Parietal lobe (tissue), 1 donor: ENCODE measurements around the gene MLYCD. TPM values are rescaled to one million over a fixed set of nuclear protein-coding genes. Genes with fewer than 3 reads are reported as not detected.

Experiments used
- total RNA-seq: library from RNA; depleted of rRNA; stranded (reverse); fragments of >200 nt; gene quantifications from one replicate; pipeline ENCODE4 v1.2.3, GENCODE V29; 2014

MLYCD gene
- 11.3 TPM for total RNA-seq

GRCh38 chr16:83898463-83899271 lies at the start of gene MLYCD:
Gene MLYCD (plus strand): TSS chr16:83899115. CDS start chr16:83899145, 30 bp downstream.

GRCh38 chr16:83952940-83953795 lies 54.3 kb downstream of the MLYCD start, which contains the start of gene OSGIN1:
Gene OSGIN1 (plus strand): TSS chr16:83953240. CDS start chr16:83957672, 4,432 bp downstream.

GRCh38 chr16:83967838-83968305 lies 69.0 kb downstream of the MLYCD start, which contains the start of gene NECAB2:
Gene NECAB2 (plus strand): TSS chr16:83968244. CDS start chr16:83968649, 405 bp downstream.

Other genes starting within 250 kb of the MLYCD start
- gene HSBP1, start 91.1 kb upstream of the MLYCD start, total RNA-seq: 101 TPM
- gene OSGIN1, start 54.1 kb downstream of the MLYCD start, total RNA-seq: not detected
- 0.63 TPM for gene NECAB2, start 69.1 kb downstream of the MLYCD start, total RNA-seq
- not detected for gene SLC38A8, start 143.7 kb downstream of the MLYCD start, total RNA-seq
- 138 TPM for gene MBTPS1, start 217.8 kb downstream of the MLYCD start, total RNA-seq
- 146 TPM for gene HSDL1, start 246.1 kb downstream of the MLYCD start, total RNA-seq
- 0.94 TPM for gene DNAAF1, start 246.2 kb downstream of the MLYCD start, total RNA-seq